GM13976 (cell line): Measurements from ENCODE around the gene APLN.

Experiments used
- DNase-seq: peaks from one replicate; pipeline ENCODE4 v3.0.0; 2012; ENCODE audit warnings: low spot score
- CTCF ChIP-seq: IDR thresholded peaks from 2 replicates; pipeline ENCODE4 v1.5.1; 2012; ENCODE audit warnings: borderline replicate concordance, mild to moderate bottlenecking; ENCODE audit not compliant: insufficient read depth; ENCODE audit errors: extremely low read depth, missing control alignments, control extremely low read depth
- in situ Hi-C: fragments of 300-500 bp; cut with MboI; formaldehyde crosslinking; loops from one replicate; pipeline ENCODE4 v1.12.0; 2022; ENCODE audit warnings: low sequenced_read_pairs, mixed read lengths, inconsistent platforms; ENCODE audit not compliant: unreplicated experiment

The APLN gene

GRCh38 chrX:129667412-129667811, 12.7 kb upstream of the APLN start:
- in situ Hi-C loops, result no loop called here
- TF ChIP-seq CTCF, result no peak
- DNase-seq, result no peak

GRCh38 chrX:129665916-129666644, 11.3 kb upstream of the APLN start:
- TF ChIP-seq CTCF, result no peak
- in situ Hi-C loops, result no loop called here
- no peak for DNase-seq

GRCh38 chrX:129663171-129663570, 8.4 kb upstream of the APLN start:
- no peak for DNase-seq
- TF ChIP-seq CTCF, result no peak
- in situ Hi-C loops, result no loop called here

- in situ Hi-C loops, result no loop called here
- TF ChIP-seq CTCF, result no peak
- DNase-seq, result no peak
Observed at GRCh38 chrX:129661369-129661768, 6.6 kb upstream of the APLN start.

- TF ChIP-seq CTCF, result no peak
- in situ Hi-C loops, result no loop called here
- DNase-seq, result no peak
Observed at GRCh38 chrX:129659861-129660260, 5.1 kb upstream of the APLN start.

GRCh38 chrX:129659141-129659540, 4.4 kb upstream of the APLN start:
- no peak for TF ChIP-seq CTCF
- no peak for DNase-seq
- in situ Hi-C loops, result no loop called here

GRCh38 chrX:129658429-129658828, 3.7 kb upstream of the APLN start:
- DNase-seq, result no peak
- TF ChIP-seq CTCF, result no peak
- in situ Hi-C loops, result no loop called here
